ENCODE measurements around the gene POU2F3.

DNA sequence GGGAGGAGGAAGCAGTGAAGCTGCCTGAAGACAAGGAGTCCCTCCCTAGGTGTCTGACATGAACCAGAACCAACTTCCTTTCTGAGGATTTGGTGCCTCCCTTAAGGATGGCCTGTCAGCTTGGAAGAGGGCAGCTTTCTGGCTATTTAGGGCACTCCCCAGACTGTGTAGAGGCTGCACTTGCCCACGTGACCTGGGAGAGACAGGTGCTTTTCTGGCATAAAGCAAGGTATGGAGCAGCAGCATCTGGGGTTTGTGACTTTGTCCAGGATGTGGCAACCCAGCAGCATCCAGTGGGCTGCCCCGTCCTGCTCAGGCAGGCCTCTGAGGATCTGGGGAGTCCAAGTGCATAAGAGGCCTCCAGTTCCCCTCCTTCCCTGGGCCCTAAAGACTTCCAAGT lies 43.2 kb downstream of the POU2F3 start:
- TF ChIP-seq, protein P1, sequence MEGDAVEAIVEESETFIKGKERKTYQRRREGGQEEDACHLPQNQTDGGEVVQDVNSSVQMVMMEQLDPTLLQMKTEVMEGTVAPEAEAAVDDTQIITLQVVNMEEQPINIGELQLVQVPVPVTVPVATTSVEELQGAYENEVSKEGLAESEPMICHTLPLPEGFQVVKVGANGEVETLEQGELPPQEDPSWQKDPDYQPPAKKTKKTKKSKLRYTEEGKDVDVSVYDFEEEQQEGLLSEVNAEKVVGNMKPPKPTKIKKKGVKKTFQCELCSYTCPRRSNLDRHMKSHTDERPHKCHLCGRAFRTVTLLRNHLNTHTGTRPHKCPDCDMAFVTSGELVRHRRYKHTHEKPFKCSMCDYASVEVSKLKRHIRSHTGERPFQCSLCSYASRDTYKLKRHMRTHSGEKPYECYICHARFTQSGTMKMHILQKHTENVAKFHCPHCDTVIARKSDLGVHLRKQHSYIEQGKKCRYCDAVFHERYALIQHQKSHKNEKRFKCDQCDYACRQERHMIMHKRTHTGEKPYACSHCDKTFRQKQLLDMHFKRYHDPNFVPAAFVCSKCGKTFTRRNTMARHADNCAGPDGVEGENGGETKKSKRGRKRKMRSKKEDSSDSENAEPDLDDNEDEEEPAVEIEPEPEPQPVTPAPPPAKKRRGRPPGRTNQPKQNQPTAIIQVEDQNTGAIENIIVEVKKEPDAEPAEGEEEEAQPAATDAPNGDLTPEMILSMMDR (IDR thresholded peaks at IDR 0.05), result no peak
- TF ChIP-seq POLR2A (IDR thresholded peaks at IDR 0.05), result no peak

All from body of pancreas (tissue), 4 donors.